Activated T-helper 9 cell treated with anti-CD3 and anti-CD28 coated beads, Interleukin-2, amount 50 U/mL, for 16 hours (primary cell): Measurements from ENCODE around the gene GPR78.

Source experiments
- DNase-seq: peaks from one replicate; pipeline ENCODE4 v3.0.0-alpha.2; 2020; ENCODE audit warnings: low read depth

GPR78 gene, protein sequence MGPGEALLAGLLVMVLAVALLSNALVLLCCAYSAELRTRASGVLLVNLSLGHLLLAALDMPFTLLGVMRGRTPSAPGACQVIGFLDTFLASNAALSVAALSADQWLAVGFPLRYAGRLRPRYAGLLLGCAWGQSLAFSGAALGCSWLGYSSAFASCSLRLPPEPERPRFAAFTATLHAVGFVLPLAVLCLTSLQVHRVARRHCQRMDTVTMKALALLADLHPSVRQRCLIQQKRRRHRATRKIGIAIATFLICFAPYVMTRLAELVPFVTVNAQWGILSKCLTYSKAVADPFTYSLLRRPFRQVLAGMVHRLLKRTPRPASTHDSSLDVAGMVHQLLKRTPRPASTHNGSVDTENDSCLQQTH

DNA sequence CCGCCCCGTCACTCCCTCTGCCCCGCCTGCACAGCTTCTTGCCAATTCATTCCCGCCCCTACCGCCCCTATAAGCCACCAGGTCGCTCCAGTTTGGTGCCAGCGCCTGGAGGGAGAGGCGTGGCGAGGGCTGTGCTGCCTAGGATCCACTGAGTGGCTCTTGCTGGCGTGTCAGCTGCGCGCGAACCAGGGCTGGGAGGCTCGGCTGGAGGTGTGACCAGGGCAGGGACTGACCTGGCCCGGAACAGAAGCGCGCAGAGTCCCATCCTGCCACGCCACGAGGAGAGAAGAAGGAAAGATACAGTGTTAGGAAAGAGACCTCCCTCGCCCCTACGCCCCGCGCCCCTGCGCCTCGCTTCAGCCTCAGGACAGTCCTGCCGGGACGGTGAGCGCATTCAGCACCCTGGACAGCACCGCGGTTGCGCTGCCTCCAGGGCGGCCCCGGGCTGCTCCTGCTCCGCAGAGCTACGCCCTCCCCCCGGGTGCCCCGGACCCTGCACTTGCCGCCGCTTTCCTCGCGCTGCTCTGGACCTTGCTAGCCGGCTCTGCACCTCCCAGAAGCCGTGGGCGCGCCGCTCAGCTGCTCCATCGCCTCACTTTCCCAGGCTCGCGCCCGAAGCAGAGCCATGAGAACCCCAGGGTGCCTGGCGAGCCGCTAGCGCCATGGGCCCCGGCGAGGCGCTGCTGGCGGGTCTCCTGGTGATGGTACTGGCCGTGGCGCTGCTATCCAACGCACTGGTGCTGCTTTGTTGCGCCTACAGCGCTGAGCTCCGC lies at the start of gene GPR78:
TSS of gene GPR78 (plus strand) at position 72 of the 773 bp plus-strand sequence. CDS start at position 663, 591 bp downstream.
- no peak for DNase-seq

- no peak for DNase-seq
These were observed 47.9 kb upstream of the GPR78 start for GRCh38 chr4:8532245-8532781.

DNA sequence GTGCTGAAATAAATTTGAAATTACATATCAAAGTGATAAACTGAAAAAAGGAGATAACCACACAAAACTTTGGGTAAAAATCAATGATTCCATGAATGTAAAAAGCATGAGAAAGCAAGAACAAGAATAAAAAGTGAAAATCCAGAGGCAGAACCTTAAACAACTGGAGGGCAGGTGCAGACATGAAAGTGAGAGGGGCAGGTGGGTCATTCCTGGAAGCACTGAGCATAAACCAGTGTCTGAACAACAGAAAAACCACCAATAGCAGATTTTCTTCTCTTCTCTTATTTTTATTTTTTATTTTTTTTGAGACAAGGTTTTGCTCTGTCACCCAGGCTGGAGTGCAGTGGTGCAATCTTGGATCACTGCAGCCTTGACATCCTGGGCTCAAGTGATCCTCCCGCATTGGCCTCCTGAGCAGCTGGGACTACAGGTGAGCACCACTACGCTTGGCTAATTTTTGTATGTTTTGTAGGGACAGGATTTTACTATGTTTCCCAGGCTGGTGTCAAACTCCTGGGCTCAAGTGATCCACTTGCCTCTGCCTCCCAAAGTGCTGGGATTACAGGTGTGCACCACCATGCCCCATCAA lies 46.8 kb upstream of the GPR78 start:
- DNase-seq = no peak

DNA sequence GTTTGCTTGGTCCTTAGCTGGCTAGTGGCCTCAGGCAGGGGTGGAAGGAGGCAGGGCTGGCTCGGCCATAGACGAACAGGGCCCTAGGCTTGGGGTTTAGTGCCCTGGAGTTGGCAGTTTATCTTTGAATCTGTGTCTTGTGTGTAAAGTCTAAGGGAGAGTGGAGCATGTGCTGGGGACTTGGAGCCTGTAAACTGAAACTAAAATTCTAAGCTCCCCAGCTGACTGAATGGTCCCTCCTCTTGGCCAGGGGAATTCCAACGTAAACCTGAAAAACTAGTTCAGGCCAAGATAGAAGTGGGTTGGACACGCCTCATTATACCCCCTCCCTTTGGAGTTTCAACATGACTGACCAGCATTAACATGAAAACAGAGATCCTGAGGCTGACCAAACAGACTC lies 46.1 kb upstream of the GPR78 start:
- DNase-seq = no peak

DNA sequence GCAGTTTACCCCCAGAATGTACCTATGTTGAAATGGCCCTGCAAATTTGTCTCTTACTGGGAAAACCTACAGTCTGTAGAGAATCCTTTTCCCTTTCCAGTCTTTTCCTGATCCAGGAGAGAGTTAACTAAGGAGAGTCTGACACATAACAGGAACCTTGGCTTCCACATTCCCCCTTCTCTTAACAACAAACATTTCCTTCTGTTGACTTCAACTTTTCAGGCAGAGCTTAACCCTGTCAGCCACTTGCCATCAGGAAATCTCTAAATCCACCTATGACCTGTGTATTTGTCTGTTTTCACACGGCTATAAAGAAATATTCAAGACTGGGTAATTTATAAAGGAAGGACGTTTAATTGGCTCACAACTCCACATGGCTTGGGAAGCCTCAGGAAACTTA lies 45.6 kb upstream of the GPR78 start:
- DNase-seq = no peak

GRCh38 chr4:8536467-8536866 lies 43.7 kb upstream of the GPR78 start:
- DNase-seq = no peak

GRCh38 chr4:8537041-8537461 lies 43.1 kb upstream of the GPR78 start:
- DNase-seq = no peak

- no peak for DNase-seq
These were observed 42.0 kb upstream of the GPR78 start for GRCh38 chr4:8538076-8538702.

DNA sequence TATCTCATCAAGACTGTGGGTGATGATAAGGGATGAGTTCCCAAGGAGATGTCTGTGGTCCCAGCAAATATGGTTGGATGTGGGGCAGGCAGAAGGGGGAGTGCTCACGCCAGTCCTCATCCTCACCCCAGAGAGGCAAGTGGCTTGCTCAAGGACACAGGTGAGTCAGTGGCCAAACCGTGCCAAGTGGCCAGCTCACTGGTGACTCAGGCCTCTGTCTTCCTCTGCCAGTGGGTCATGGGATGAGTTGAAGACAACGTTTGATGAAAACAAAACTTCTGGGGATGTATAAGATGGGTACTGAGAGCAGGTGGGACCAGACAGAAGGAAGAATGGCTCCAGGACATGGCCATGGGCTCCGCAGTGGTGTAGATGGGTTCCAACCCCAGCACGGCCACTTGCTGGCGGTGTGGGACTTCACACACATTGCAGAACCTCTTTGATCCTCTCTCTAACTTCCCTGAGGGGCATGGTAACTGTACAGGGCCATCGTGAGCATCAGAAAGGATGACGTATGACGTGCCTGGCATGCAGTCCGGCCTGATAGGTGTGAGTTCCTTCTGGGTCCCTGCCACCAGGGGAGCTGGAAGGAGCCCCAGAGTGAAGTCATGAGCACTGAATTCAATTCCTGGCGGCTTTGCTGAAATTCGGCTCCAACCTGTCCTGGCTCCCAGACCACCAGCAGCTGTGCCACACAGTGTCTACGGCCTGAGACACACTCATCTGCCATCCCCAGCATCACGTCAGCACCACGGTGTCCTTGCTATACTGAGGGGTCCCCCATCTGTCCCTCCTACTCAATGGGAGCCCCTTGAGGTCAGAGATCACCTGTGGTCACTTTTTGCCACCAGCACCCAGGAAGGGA lies 41.3 kb upstream of the GPR78 start:
- DNase-seq = no peak

DNA sequence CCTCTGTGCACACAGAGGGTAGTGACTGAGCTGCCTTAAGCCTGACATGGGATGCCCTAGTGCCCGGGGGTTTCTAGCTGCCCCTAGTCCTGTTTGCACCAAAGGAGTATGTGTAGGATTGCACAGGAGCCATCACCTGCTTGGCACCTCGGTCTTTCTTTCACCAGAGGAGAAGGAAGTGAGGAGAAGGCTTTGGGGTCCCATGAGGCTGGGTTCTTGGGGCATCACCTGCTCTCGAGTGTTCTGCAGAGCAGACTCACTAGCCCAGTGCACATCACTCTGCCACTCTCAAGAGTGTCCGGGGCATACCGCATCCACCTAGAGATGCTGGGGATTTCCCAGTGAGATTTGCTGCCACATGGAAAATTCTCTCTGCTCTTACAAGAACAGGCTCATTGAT lies 40.5 kb upstream of the GPR78 start:
- no peak for DNase-seq

DNA sequence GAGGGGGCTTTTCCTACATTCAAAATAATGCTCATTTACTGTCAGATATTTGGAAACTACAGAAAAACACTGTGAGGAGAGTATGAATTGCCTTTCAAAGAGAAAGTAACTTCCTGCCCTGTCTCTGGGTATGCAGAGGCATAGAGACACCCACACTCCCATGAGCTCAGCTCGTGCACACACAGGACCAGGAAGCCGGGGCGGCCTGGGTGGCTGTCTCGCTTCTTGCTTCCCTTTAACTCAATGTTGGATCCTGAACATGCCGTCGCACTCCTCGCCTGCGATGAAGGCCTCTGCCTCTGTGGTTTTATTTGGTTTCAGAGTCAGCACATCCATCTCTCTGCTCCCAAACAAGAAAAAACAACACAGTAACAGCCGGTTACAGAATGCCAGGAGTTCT lies 40.1 kb upstream of the GPR78 start:
- no peak for DNase-seq

GRCh38 chr4:8540586-8540985 lies 39.6 kb upstream of the GPR78 start:
- no peak for DNase-seq

DNA sequence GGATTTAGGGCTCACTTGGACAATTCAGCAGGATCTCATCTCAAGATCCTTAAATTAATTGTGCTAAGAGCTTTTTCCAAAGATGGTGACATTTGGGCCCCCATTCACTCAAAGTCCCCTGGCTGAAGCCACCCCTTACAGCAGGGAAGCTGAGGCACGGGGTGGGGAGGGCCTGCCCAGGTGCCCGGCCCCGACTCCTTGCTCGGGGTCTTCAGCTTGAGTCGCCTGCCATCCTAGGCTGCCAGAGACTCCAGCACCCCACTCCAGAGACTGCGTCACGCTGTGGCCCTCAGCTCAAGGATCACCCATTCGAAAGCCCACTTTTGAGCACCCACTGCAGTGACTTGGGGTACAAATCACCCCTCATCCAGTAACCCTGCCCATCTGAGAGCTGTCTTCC lies 39.2 kb upstream of the GPR78 start:
- no peak for DNase-seq

- no peak for DNase-seq
These were observed 38.0 kb upstream of the GPR78 start for GRCh38 chr4:8541981-8542715.

DNA sequence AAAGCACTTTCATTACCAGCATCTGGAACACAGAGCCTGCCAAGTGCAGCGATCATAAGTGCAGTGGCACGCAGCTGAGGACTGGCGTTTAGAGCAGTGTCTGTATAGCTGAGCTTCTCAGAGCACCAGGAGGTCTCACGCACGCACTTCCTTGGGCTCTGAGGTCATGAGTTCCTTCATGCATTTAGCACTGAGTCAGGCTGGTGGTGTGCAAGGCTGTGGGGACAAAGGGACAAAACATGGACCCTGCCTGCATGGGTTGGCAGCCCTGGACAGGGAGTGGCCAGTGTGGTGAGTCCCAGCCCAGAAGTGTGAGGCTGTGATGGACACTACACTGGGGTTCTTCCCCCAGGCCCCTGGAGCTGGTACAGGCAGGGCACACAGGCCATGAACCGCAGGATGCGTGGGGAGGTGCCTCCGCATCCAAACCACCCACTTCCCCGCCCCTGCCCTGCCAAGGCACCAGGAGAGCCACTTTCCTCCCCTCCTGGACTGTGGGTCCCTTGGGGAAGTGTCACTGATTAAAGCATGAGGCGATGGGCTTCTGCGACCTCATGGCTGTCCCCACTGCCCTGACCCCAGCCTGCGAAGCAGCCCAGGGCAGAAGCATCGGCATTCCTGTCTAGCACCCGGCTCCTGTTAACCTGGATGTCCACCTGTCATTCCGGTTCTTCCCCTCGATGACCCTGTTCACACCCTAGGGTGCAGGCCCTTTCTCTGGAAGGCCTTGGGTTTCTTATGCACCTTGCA lies 37.2 kb upstream of the GPR78 start:
- no peak for DNase-seq

DNA sequence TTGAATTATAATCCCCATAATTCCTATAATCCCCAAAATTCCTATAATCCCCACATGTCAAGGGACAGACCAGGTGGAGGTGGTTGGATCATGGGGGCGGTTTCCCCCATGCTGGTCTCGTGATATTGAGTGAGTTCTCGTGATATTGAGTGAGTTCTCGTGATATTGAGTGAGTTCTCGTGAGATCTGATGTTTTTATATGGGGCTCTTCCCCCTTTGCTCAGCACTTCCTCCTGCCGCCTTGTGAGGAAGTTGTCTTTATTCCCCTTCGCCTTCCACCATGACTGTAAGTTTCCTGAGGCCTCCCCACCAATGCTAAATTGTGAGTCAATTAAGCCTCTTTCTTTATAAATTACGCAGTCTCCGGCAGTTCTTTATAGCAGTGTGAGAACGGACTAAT lies 36.6 kb upstream of the GPR78 start:
- DNase-seq = no peak

DNA sequence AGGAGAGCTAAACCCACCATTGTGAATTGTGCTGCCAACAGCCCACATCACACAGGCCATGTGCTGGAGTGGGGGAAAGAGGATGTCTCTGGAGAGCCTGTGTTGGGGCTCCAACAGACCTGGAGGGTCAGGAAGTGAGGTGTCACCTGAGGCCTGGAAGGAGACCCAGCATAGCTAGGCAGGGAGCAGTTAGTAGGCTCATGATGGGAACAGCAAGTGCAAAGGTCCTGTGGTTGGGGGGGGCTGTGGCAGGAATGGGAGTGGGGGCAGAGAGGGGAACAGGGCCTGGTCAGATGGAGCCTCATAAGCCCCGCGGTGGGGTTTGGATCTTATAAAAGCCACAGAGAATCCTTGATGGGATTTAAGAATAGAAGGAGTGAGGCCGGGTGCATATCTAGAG lies 35.9 kb upstream of the GPR78 start:
- no peak for DNase-seq

DNA sequence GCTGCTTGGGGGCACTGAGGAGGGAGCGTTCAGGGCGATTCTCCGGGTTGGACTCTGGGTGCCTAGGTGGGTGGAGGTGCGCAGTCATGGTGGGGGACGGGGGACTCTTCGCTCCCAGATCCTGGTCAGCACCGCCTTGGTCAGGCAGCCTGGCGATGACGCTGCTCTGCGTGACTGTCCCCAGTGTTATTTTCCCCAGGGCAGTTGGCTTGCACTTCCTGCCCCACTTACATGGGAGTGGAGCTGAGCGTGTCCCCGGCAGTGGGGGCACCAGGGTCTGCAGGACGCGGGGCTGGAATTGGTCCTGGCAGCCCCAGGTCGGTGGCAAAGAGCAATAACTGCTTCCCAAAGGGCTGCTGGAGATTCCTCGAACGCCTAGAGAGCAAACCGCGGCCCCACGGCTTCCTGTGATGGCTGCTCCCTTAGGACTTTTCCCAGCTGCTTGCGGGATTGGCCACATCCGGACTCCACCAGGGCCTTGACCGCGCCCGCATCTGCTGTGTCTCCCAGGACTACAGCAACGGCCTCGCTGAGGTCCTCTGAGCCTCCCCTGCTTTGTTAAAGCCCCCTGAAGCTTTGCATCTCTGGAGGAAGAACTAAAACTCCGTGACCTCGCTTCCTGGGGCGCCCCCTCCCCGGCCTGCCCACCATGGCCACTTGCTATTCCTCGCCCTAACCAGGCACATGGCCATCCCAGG lies 35.3 kb upstream of the GPR78 start:
- DNase-seq = no peak

- no peak for DNase-seq
These were observed 34.8 kb upstream of the GPR78 start for GRCh38 chr4:8545439-8545765.

DNA sequence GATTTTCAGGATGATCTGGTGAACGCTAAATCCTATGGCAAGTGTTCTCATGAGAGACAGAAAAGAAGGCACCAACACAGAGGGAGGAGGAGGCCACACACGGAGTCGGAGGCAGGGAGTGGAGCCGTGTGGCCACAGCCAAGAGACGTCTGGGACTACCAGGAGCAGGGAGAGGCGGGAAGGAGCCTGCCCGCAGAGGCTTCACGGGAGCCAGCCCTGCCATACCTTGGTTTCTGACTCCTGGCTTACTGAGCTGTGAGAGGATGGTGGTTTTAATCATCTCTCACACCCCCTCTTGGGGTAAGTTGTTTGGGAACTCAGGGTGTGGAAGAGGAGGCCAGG lies 33.5 kb upstream of the GPR78 start:
- no peak for DNase-seq
